Esophagus muscularis mucosa (tissue), 4 donors: Measurements from ENCODE around the gene SLC6A18.

Experiments
- EP300 ChIP-seq: sonication (generic); formaldehyde crosslinking; IDR thresholded peaks from one replicate; pipeline ENCODE4 v1.6.1; 2017; ENCODE audit warnings: antibody characterized with exemption
- POLR2A ChIP-seq: fragments of 450-650 bp; IDR thresholded peaks from one replicate; pipeline ENCODE4 v1.6.1; 2017; ENCODE audit warnings: antibody characterized with exemption, moderate library complexity, mild to moderate bottlenecking, low read depth
- POLR2AphosphoS5 ChIP-seq, 2 donors: sonication (generic); formaldehyde crosslinking; IDR thresholded peaks; one replicate each; pipeline ENCODE4 v1.6.1; 2017; ENCODE audit warnings: antibody characterized with exemption in 2 of 2
- TF ChIP-seq, protein P1 (sequence below), 3 experiments: fragments of 200-600 bp in 2 of 3; fragments of 450-650 bp in 1 of 3; sonication (generic) in 2 of 3; IDR thresholded peaks; one replicate each; pipeline ENCODE4 v1.5.1; 2017 to 2019; ENCODE audit warnings: antibody characterized with exemption in 3 of 3, mild to moderate bottlenecking in 2 of 3, moderate library complexity in 1 of 3

GRCh38 chr5:1272201-1272600, 47.0 kb downstream of the SLC6A18 start:
- TF ChIP-seq, protein P1, sequence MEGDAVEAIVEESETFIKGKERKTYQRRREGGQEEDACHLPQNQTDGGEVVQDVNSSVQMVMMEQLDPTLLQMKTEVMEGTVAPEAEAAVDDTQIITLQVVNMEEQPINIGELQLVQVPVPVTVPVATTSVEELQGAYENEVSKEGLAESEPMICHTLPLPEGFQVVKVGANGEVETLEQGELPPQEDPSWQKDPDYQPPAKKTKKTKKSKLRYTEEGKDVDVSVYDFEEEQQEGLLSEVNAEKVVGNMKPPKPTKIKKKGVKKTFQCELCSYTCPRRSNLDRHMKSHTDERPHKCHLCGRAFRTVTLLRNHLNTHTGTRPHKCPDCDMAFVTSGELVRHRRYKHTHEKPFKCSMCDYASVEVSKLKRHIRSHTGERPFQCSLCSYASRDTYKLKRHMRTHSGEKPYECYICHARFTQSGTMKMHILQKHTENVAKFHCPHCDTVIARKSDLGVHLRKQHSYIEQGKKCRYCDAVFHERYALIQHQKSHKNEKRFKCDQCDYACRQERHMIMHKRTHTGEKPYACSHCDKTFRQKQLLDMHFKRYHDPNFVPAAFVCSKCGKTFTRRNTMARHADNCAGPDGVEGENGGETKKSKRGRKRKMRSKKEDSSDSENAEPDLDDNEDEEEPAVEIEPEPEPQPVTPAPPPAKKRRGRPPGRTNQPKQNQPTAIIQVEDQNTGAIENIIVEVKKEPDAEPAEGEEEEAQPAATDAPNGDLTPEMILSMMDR (IDR thresholded peaks at IDR 0.05), result no peak
- TF ChIP-seq POLR2AphosphoS5 (IDR thresholded peaks at IDR 0.05) (no peak), POLR2A (no peak), EP300 (no peak)
